Liver (tissue), 9 donors: ENCODE data around the gene ZNF879. TPM values are rescaled to one million over a fixed set of nuclear protein-coding genes. Genes with fewer than 3 reads are reported as not detected.

ENCODE experiments used
- DNase-seq: peaks from one replicate; pipeline ENCODE4 v3.0.0-alpha.2; 2017; ENCODE audit warnings: low spot score
- H3K27ac ChIP-seq, 2 donors: one replicate each; pipeline ENCODE4 v1.7.0; 2013; ENCODE audit warnings: inconsistent platforms in 2 of 2, low read length in 2 of 2, control low read depth in 1 of 2, low read depth in 1 of 2, mild to moderate bottlenecking in 1 of 2
- H3K27me3 ChIP-seq, 4 donors: one replicate each; pipeline versions ENCODE4 v1.6.1 to v1.7.0; 2013; ENCODE audit warnings: low read length in 3 of 4, inconsistent platforms in 1 of 4, mild to moderate bottlenecking in 1 of 4, moderate library complexity in 1 of 4; ENCODE audit not compliant: control insufficient read depth in 4 of 4, insufficient read depth in 4 of 4
- H3K36me3 ChIP-seq, 4 donors: one replicate each; pipeline versions ENCODE4 v1.6.1 to v1.7.0; 2013; ENCODE audit warnings: low read length in 3 of 4, mild to moderate bottlenecking in 3 of 4, low read depth in 1 of 4, moderate library complexity in 1 of 4; ENCODE audit not compliant: control insufficient read depth in 4 of 4, insufficient read depth in 3 of 4
- H3K4me1 ChIP-seq, 4 donors: one replicate each; pipeline versions ENCODE4 v1.6.1 to v1.7.0; 2013; ENCODE audit warnings: low read length in 3 of 4, mild to moderate bottlenecking in 3 of 4, moderate library complexity in 1 of 4; ENCODE audit not compliant: control insufficient read depth in 4 of 4, insufficient read depth in 4 of 4
- H3K4me3 ChIP-seq, 3 donors: one replicate each; pipeline versions ENCODE4 v1.6.1 to v1.7.0; 2013; ENCODE audit warnings: low read length in 3 of 3, control low read depth in 1 of 3, low read depth in 1 of 3, mild to moderate bottlenecking in 1 of 3
- H3K9ac ChIP-seq, 2 donors: one replicate each; pipeline ENCODE4 v1.7.0; 2013; ENCODE audit warnings: low read length in 2 of 2, mild to moderate bottlenecking in 2 of 2, moderate library complexity in 2 of 2, control low read depth in 1 of 2, low read depth in 1 of 2
- H3K9me3 ChIP-seq, 4 donors: one replicate each; pipeline versions ENCODE4 v1.6.1 to v1.7.0; 2013; ENCODE audit warnings: low read length in 3 of 4; ENCODE audit not compliant: control insufficient read depth in 4 of 4
- ATF3 ChIP-seq: IDR thresholded peaks from 2 replicates; pipeline ENCODE4 v1.6.1; 2016; ENCODE audit warnings: antibody characterized with exemption
- FOXA1 ChIP-seq: IDR thresholded peaks from 2 replicates; pipeline ENCODE4 v1.6.1; 2016; ENCODE audit warnings: antibody characterized with exemption
- FOXA2 ChIP-seq: IDR thresholded peaks from 2 replicates; pipeline ENCODE4 v1.6.1; 2016; ENCODE audit warnings: antibody characterized with exemption
- GABPA ChIP-seq, 2 donors: IDR thresholded peaks in 1 of 2; conservative IDR thresholded peaks in 1 of 2; 2 replicates each; pipeline ENCODE4 v1.6.1; 2016; ENCODE audit warnings: antibody characterized with exemption in 2 of 2, mild to moderate bottlenecking in 1 of 2, moderate library complexity in 1 of 2
- HNF4A ChIP-seq, 2 donors: conservative IDR thresholded peaks; 2 replicates each; pipeline ENCODE4 v1.6.1; 2016; ENCODE audit warnings: antibody characterized with exemption in 2 of 2, mild to moderate bottlenecking in 2 of 2
- JUND ChIP-seq, 2 donors: IDR thresholded peaks; 2 replicates each; pipeline ENCODE4 v1.6.1; 2016; ENCODE audit warnings: antibody characterized with exemption in 2 of 2
- RAD21 ChIP-seq, 2 donors: IDR thresholded peaks; 2 replicates each; pipeline ENCODE4 v1.6.1; 2016; ENCODE audit warnings: antibody characterized with exemption in 2 of 2, mild to moderate bottlenecking in 2 of 2
- SP1 ChIP-seq: IDR thresholded peaks from 2 replicates; pipeline ENCODE4 v1.6.1; 2018; ENCODE audit warnings: antibody characterized with exemption, mild to moderate bottlenecking
- TAF1 ChIP-seq: conservative IDR thresholded peaks from 2 replicates; pipeline ENCODE4 v1.6.1; 2016; ENCODE audit warnings: antibody characterized with exemption, mild to moderate bottlenecking
- YY1 ChIP-seq: IDR thresholded peaks from 2 replicates; pipeline ENCODE4 v1.6.1; 2016; ENCODE audit warnings: antibody characterized with exemption, mild to moderate bottlenecking
- WGBS: extraction: QIAGEN DNeasy Blood & Tissue Kit; methylation state at CpG from one replicate; pipeline ENCODE4 v1.1.7; 2013; 5-methylcytosine and 5-hydroxymethylcytosine counted together
- polyA plus RNA-seq, 2 donors: library from polyadenylated mRNA; stranded (reverse) in 1 of 2; unstranded in 1 of 2; fragments of 200-250 nt in 1 of 2; fragments of >200 nt in 1 of 2; fragmentation: Nextera tagmentation in 1 of 2; extraction: Ambion mirVana in 1 of 2; gene quantifications; one replicate each; pipeline versions ENCODE4 v1.2.1 to v1.2.3, GENCODE V29; 2013 to 2015
- total RNA-seq, 2 donors: library from RNA; depleted of rRNA; stranded (reverse); fragments of >200 nt; gene quantifications; one replicate each; pipeline ENCODE4 v1.2.3, GENCODE V29; 2014
- TF ChIP-seq, protein P1 (sequence below): IDR thresholded peaks from 2 replicates; pipeline ENCODE4 v1.6.1; 2016; ENCODE audit warnings: antibody characterized with exemption, mild to moderate bottlenecking
- TF ChIP-seq, protein P2 (sequence below): IDR thresholded peaks from 2 replicates; pipeline ENCODE4 v1.6.1; 2016; ENCODE audit warnings: antibody characterized with exemption
- TF ChIP-seq, protein P3 (sequence below): fragments of 150-350 bp; IDR thresholded peaks from 2 replicates; pipeline ENCODE4 v1.5.1; 2017; ENCODE audit warnings: improper control_type of control experiment, low read depth, low read length; ENCODE audit not compliant: missing input control
- donor health status: healthy.
- donor health status: healthy.
- donor health status: healthy.
- donor health status: healthy.
- donor health status: healthy.

ZNF879 gene
- total and polyA plus RNA-seq, 4 donors: 0.48 to 2.4 (median 1.5) TPM

DNA sequence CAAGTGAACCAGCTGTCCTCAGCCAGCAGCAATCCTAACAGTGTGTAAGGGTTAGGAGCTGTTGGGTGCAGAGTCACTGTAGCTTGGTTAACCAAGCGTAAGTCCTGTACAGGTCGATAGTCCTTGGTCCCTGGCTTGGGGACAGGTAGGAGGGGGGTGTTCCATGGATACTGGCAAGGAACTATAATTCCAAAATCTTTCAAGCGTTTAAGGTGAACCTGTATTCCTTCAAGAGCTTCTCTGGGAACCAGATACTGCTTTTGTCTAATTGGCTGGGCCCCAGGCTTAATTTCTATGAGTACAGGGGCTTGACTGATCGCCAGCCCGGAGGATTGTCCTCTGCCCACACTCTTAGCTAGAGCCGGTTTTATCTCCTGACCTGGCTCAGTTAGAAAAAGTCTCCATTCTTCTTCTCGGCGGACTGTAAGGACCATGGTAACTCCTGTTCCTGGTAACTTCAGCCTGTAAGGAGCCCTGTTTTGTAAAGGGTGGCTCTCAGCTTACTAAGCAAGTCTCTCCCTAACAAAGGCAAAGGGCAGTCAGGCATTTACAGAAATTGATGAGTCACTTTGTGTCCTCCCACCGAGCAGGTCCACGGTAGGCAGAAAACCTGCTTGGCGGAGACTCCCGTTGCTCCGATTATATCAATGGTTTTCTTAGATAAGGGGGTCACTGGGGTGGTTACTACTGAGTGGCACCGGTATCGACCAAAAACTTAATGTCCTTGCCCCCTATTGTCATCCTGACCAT is 30.6 kb downstream of the ZNF879 start:
- 86% methylated on average over 15 of the region's 15 CpGs for WGBS
- Histone ChIP-seq H3K9me3 (peaks cover 15 to 44% (median 22%) of the 10 kb centered on the region in 4 donors), H3K4me3 (no peak overlapping the region), H3K27me3 (no peaks in the 10 kb centered on the region), H3K36me3 (peaks cover 0 to 4% (median 0%) of the 10 kb centered on the region in 4 donors), H3K4me1 (no peaks in the 10 kb centered on the region), H3K9ac (no peak overlapping the region), H3K27ac (no peak overlapping the region)
- no peak for DNase-seq
- TF ChIP-seq GABPA (IDR thresholded peaks at IDR 0.05 in 1 of 2, conservative IDR thresholded peaks at IDR 0.05 in 1 of 2): no peak
- TF ChIP-seq, protein P1, sequence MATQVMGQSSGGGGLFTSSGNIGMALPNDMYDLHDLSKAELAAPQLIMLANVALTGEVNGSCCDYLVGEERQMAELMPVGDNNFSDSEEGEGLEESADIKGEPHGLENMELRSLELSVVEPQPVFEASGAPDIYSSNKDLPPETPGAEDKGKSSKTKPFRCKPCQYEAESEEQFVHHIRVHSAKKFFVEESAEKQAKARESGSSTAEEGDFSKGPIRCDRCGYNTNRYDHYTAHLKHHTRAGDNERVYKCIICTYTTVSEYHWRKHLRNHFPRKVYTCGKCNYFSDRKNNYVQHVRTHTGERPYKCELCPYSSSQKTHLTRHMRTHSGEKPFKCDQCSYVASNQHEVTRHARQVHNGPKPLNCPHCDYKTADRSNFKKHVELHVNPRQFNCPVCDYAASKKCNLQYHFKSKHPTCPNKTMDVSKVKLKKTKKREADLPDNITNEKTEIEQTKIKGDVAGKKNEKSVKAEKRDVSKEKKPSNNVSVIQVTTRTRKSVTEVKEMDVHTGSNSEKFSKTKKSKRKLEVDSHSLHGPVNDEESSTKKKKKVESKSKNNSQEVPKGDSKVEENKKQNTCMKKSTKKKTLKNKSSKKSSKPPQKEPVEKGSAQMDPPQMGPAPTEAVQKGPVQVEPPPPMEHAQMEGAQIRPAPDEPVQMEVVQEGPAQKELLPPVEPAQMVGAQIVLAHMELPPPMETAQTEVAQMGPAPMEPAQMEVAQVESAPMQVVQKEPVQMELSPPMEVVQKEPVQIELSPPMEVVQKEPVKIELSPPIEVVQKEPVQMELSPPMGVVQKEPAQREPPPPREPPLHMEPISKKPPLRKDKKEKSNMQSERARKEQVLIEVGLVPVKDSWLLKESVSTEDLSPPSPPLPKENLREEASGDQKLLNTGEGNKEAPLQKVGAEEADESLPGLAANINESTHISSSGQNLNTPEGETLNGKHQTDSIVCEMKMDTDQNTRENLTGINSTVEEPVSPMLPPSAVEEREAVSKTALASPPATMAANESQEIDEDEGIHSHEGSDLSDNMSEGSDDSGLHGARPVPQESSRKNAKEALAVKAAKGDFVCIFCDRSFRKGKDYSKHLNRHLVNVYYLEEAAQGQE: no peak
- TF ChIP-seq HNF4A (conservative IDR thresholded peaks at IDR 0.05): no peak
- no peak for TF ChIP-seq JUND (IDR thresholded peaks at IDR 0.05)
- TF ChIP-seq, protein P2, sequence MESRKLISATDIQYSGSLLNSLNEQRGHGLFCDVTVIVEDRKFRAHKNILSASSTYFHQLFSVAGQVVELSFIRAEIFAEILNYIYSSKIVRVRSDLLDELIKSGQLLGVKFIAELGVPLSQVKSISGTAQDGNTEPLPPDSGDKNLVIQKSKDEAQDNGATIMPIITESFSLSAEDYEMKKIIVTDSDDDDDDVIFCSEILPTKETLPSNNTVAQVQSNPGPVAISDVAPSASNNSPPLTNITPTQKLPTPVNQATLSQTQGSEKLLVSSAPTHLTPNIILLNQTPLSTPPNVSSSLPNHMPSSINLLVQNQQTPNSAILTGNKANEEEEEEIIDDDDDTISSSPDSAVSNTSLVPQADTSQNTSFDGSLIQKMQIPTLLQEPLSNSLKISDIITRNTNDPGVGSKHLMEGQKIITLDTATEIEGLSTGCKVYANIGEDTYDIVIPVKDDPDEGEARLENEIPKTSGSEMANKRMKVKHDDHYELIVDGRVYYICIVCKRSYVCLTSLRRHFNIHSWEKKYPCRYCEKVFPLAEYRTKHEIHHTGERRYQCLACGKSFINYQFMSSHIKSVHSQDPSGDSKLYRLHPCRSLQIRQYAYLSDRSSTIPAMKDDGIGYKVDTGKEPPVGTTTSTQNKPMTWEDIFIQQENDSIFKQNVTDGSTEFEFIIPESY: no peak
- no peak for TF ChIP-seq FOXA2
- no peak for TF ChIP-seq FOXA1
- TF ChIP-seq RAD21 (IDR thresholded peaks at IDR 0.05): no peak
- TF ChIP-seq ATF3: no peak
- TF ChIP-seq TAF1: no peak
- no peak for TF ChIP-seq SP1
- no peak for TF ChIP-seq YY1

- H3K27ac ChIP-seq: no peak overlapping the region
- H3K36me3 ChIP-seq: peaks cover 0 to 4% (median 0%) of the 10 kb centered on the region in 4 donors
- no peak for DNase-seq
- WGBS: 86% methylated on average over 10 of the region's 10 CpGs
- H3K9me3 ChIP-seq: peaks cover 15 to 48% (median 22%) of the 10 kb centered on the region in 4 donors
- no peak overlapping the region for H3K9ac ChIP-seq
- TF ChIP-seq RAD21 (IDR thresholded peaks at IDR 0.05): no peak
- TF ChIP-seq, protein P3, sequence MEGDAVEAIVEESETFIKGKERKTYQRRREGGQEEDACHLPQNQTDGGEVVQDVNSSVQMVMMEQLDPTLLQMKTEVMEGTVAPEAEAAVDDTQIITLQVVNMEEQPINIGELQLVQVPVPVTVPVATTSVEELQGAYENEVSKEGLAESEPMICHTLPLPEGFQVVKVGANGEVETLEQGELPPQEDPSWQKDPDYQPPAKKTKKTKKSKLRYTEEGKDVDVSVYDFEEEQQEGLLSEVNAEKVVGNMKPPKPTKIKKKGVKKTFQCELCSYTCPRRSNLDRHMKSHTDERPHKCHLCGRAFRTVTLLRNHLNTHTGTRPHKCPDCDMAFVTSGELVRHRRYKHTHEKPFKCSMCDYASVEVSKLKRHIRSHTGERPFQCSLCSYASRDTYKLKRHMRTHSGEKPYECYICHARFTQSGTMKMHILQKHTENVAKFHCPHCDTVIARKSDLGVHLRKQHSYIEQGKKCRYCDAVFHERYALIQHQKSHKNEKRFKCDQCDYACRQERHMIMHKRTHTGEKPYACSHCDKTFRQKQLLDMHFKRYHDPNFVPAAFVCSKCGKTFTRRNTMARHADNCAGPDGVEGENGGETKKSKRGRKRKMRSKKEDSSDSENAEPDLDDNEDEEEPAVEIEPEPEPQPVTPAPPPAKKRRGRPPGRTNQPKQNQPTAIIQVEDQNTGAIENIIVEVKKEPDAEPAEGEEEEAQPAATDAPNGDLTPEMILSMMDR: no peak
- TF ChIP-seq, protein P1: no peak
- H3K4me3 ChIP-seq: peak overlapping the region in 1 of 3 donors; percentile 5
- peaks cover 0 to 4% (median 1%) of the 10 kb centered on the region in 4 donors for H3K4me1 ChIP-seq
- H3K27me3 ChIP-seq: no peaks in the 10 kb centered on the region
Measured at GRCh38 chr5:179054876-179055275, 31.3 kb downstream of the ZNF879 start.
